ENCODE data around the gene ROR2.

Gene ROR2

DNA sequence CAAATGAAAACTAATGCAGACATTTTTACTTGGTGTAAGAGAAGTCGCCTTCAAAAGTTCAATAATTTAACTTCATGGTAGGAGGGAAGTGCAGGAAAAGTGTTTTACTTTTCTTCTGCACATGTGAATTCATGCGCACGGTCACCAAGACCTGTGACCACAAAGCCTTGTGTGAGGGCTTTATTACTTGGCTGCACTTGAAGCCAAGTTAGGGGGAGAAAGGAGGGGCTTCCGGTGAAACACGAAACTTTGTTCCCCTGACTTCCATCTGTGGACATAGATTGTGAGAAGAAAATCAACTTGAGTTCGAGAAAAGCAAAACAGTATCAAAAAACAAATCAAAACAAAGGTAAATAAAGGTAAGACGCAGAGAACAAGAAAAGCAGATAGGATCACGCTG is 239.9 kb downstream of the ROR2 start:
- DNase-seq, result peak; percentile 12

DNA sequence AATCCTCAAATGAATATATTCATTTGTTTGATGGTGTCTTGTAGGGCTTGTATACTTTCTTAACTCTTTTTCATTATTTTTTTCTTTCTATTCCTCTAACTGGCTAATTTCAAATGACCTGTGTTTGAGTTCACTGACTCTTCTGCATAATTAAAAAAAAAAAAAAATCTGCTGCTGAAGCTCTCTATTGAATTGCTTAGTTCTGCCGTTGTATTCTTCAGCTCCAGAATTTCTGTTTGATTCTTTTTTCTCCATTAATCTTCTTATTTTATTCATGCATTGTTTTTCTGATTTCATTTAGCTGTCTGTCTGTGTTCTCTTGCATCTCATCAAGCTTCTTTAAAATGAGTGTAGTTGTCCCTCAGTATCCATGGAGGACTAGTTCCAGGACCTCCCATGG is 244.6 kb downstream of the ROR2 start:
- no peak for DNase-seq

DNA sequence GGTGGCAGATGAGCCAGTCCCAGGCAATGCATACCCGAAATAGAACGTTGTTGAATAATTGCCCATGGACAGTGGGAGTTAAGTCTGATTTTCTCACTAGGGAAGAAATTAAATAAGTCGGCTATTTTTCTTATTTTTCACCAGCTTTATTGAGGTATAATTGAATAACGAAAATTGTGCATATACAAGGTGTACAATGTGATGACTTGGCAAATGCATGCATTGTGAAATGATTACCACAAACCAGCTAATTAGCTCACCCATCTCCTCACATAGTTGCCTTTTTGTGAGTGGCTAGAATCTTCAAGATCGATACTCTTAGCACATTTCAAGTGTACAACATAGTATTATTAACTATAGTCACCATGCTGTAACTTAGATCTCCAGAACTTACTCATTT is 249.6 kb downstream of the ROR2 start:
- no peak for DNase-seq

DNA sequence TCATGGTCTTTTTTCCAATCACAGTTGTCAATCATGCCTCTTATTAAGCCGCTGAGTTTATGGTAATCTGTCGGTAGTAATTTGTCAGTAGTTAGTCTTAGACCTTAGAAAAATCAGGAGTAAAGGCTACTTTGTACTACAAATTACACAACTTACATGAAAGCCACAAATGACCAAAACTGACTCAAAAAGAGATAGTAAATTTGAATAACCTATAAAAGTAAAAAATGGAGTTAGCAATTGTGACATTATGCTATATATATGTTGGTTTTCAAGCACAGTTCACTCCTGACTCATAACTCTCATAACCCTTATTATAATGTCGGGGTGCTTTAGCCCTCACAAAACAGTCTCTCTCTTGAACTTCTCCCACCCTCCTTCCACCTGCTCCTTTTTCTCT is 251.8 kb downstream of the ROR2 start:
- DNase-seq, result no peak

DNA sequence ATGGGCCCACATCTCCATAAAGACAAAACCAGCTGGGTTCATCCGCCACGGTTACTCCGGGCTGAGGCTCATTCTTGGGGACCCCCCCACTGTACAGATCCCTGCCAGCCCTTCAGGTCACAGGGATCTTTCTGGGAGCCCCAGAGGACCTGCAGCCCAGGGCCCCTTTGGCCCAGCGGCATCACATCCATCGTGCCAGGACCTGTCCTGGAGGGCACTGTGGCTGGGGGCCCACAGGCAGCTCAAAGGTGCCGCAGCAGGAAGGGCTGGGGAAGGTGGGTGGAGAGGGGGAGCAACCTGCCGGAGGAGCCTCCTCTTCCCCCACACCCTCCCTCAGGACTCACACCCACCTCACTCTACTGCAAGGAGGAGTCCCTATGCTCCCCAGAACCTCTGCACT is 252.8 kb downstream of the ROR2 start:
- no peak for DNase-seq

DNA sequence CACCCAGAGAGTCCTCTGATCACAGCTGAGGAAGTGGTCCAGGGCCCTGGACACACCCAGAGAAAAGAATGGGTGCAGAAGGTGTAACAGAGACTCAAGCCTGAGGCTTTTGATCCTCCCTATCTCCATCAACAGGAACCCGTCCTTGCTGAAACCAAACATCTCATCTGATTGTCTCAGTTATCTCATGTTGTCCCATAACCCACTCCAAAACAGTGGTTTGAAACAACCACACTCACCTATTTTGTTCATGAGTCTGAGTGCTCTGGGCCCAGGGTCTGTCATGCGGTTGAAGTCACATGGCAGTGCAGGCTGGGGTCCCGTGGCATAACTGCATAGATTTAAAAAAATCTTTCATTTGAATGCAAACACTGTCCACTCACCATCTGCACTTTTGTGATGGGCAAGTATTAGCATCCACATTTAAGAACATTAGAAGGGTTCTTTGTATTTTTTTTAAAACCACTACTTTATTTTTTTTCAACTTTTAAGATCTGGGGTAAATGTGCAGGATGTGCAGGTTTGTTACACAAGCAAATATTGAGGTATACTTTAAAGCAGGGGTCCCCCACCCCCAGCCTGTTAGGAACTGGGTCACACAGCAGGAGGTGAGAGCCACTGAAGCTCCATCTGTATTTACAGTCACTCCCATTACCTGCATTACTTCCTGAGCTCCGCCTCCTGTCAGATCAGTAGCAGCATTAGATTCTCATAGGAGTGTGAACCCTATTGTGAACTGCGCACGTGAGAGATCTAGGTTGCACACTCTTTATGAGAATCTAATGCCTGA is 255.8 kb downstream of the ROR2 start:
- DNase-seq, result no peak

DNA sequence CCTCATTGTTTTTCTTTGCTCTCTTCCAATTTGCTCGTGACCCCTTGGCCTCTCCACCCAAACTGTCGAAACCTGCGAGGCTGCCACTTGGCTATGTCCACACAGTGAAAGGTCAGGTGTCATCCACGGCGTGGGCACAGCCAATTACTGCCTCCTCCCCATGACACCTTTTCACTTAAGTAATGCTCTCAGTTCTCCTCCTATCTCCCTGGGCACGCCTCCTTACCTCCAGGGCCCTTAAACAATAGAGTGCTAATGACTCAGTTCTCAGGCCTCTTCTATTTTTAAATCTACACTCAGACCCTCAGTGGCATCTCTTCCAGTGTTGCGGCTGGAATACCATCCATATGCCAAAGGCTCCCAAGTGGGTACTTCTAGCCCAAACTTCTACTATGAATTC is 256.8 kb downstream of the ROR2 start:
- DNase-seq, result no peak

DNA sequence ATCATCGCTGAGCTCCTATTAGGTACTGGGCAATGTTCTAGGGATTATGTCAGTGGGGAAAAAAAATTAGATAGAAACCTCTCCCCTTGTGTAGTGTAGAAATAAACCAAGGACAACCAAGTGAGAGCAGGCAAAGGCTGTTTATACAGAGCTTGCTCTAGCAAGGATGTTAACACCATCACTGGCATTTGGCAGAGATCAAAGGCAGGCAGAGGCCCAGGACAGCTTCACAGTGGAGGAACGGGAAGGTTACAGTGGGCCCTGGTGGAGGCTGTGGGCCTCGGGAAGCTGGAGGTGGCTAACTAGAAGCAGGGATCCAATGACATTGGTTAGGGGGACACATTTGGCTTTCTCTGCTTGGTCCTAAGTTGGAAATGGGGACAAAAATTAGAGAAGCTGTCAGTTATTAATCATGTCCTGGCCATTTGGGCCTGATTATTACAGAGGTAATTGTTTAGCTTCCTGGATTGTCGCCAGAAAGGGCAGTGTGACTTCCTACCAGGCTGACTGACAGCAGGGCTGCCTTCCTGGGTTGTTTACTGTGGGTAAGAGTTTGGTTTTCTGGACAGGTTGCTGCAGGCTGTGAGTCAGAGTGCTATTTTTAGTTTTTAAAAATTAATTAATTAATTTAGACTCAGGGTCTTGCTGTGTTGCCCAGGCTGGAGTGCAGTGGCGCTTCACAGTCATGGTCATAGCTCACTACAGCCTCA is 259.3 kb downstream of the ROR2 start:
- no peak for DNase-seq

DNA sequence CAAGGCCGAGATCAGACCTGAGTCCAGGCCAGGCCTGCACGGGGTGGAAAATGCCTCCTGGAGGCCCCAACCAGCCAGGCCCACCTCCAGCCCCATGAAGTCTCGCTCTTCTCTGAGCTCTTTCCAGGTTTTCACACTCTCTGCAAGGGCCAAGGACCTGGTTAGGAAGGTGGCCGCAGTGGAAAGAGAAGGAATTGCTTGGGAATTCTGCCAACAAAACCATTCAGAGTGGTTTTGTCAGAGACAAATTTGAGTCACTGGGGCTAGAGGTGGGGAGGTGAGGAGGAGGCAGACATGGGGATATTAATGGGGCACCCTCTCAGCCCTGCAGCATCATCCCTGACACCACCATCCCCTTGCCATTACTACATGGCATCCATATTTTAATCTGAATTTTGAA is 261.0 kb downstream of the ROR2 start:
- DNase-seq, result no peak

DNA sequence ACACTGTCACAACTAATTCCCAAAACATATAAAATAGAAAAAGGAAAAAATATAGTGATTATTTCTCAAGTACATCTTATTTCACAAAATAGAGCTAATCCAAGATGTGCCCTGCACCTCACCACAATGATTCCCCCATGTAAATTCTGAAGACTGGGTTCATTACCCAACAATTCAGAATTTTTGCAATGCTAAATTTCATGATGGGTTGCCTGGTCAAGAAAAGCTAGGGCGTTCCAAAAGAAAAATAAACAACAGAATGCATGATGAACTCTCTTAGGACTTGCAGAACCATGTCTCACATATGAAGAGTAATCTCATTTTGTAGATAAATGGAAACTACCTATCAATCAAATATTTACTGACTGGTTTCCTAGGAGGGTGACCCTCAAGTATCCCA is 266.8 kb downstream of the ROR2 start:
- DNase-seq, result no peak

DNA sequence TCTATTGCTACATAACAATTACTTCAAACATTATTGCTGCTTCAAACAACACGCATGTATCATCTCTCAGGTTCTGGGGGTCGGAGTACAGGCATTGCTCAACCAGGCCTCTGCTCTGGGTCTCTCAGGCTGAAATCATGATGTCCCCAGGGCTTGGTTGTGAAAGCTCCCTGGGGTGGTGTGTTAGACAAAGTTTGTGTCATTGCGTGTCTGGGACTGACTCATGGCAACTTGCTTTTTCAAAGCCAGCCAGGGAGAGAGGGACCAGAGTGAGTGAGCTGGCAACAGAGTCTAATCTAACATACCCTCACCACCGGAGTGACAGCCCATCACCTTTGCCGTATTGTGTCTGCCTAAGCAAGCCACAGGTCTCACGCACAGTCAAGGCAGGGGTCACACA is 267.2 kb downstream of the ROR2 start:
- DNase-seq, result no peak

DNA sequence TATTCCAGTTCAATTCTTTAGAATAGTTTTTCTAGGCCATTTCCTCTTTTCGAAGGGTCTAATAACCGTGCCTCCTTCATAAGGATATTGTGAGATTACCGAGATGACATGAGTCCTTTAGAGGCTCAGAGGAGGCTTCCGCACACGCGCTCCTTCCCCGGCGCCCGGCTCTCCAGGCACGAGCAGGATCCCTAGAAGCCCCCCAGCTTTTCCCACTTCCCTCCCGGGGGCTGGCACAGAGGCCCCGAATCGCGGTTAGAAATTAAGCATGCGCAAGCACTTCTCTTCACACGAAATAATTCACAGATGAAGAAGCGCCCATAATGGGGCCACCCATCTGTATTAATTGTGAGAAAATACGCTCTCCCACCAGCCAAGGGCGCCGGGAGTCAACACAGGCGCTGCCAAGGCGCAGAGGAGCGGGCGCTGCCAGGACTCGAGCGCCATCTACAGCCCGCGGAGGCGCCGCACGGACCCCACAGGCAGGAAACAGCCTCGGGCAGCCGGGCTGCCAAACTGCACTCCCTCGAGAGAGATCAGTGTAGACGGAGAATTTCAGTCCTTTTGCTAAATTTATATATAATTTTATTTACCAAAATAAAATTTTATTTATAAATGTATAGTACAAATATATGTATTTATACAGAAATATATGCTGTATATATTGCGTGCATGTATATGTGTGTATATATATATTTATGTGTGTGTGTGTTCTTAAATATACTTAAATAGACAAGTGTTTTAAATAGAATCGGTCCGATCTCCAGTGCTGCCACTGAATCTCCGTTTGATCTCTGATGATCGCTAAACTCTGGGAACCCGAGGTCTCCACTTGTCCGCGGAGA is 268.3 kb downstream of the ROR2 start:
- peak; percentile 59 for DNase-seq

DNA sequence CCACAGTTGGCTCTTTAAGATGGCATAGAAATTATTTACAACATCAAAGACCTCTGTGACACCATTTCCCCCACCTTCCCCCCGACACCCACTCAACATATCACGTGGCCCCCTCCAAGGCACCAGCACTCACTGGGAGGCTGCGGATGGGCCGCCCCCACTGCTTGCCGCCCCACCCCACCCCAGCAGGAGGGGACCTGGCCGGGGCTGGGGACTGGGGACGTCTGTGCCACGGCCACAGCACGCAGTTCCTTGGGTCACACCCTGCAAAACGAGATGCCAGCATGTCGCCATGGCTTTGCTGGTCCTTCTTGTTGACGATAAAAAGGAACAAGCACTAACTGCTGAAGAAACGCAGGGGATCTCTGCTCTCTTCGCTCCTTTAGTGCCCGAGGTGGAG is 269.0 kb downstream of the ROR2 start:
- no peak for DNase-seq

DNA sequence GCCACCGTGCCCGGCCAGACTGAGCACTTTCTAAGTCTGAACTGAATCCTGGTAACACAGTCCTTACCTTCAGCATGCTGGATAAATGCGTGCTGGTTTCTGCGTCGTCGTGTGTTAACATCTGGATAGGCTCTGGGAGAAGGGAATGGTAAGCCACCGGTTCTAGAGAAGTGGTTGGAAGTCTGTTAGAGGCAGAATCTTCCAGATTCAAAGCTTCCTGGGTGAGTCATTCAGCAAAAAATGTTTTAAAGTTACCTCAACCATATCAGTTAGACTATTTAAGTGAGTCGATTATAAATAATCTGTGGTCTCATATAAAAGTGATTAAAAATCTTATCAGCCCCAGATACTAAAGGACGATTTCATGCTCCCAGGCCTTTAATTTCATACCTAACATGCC is 269.9 kb downstream of the ROR2 start:
- DNase-seq, result no peak

DNA sequence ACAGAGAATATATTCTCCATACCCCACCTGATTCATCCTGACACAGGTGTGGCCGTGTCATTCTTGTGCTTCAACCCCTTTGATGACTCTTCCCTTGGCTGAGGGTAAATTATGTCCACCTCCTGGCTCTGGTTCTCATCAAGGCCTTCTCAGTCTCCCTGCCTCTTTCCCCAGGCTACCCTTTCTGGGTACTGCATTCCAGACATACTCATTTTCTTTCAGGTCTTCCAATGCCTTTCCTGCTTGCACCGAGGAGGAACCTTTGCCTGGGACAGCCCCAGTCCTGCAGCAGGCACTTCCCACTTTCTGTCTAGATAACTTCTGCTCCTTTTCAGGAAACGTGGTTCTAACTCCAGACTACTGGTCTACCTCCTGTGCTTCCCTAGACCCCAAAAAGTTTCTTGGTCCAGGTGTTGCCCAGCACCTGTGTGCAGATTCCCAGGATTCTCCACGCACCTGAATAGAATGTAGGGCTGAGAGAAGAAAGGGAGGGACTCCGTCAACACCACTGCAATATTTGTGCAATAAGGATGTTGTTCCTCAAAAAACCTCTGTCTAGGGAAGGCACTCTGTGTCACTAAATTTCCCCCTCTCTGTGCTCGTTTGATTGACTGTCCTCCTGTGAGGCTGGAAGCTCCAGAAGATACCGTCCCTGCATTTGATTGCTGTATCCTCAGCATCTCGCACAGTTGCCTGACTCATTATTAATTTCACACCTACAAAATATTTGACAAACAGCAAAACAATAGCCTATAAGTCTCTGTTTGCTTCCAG is 271.0 kb downstream of the ROR2 start:
- DNase-seq, result no peak

DNA sequence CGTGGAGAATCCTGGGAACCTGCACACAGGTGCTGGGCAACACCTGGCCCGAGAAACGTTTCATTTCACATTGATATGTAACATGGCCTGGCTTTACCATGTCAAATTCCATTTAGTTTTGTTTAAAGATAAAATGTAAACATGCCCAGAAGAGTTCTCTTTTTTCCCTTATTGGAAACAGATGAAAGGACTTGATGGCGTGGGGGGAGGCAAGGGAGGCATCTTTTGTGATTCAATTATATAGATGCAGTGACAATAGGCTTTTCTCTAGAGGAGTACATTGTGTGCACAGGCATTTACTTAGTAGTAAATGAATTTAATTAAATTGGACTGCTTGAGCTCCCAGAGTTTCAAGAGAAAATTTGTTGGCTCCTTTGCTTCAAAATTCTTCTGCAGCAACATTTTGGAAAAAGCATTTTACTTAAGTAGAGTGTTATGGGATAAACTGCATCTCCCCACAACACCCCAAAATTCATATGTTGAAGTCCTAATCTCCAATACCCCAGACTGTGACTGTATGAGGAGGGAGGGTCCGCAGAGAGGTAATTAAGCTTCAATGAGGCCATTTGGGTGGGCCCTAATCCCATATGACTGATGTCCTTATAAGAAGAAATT is 272.1 kb downstream of the ROR2 start:
- no peak for DNase-seq

DNA sequence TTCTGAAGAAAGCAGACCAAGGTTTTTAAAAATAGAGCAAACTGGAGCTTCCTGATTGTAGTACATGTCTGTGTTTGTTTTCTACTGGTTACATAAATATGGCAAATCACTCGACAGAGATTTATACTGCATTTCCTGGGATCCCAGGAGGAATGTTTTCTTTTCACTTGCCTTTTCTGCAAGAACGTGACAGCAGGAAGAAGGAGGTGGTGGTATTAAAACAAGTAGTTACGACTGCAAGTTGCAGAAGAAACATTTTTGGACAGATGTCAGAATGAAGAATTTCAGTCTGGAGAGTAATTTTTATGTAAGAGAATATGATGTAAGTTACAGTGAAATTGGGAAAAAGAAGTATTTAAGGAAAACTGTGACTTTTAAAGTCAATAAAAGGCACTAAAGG is 272.7 kb downstream of the ROR2 start:
- DNase-seq, result no peak

DNA sequence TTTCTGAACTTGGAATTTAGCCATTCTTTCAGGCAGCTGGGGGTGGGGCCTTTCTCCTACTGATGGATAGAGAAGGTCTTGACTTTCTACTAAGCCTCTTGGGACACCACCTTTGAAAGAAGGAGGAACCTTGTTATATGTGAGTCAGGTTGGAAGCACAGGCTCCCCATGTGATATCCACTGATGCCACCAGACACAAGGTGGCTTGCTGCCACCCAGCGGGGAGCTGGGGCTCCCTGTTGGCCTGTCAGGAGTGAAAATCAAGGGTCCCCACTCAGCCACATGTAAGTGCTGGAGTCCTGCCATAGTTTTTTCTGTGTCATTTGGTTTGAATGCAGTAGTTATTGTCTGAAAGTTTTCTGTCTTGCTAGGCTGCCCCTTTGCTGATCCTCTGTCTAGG is 274.0 kb downstream of the ROR2 start:
- no peak for DNase-seq

DNA sequence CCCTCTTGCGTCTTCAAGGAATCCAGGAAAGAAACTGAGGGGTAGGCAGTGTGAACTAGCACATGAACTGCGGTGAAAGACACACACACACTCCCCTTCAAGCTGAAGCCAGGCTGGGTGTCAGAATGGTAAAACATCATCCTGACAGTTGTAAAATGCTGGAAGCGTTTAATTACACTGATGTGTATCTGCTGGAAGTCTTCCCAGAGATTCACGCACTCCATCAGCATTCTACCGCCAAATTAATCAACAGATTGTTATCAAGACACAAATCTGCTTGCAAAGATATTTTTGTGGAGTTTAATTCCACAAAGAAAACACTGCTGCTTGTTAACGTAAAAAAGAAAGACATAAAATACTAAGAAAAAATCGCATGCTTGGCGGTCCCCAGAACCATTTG is 285.4 kb downstream of the ROR2 start:
- DNase-seq, result no peak

DNA sequence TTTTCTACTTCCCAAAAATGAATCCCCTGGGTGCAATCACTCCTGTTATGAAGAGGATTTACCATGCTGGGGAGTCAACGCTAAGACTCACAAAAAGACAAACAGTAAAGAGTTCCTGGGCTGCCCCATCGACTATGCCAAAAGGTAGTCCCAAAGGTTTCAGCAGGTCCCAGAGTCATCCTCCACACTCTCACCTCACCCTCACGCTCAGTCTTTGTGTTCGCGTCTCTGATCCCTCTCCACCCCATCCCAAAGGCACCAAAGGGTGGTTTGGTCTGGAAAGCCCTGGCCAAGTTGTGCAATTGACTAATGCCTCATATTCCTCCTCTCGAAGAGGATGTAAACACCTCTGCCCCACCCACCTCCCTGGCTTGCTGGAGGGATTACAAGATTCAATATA is 286.2 kb downstream of the ROR2 start:
- no peak for DNase-seq

DNA sequence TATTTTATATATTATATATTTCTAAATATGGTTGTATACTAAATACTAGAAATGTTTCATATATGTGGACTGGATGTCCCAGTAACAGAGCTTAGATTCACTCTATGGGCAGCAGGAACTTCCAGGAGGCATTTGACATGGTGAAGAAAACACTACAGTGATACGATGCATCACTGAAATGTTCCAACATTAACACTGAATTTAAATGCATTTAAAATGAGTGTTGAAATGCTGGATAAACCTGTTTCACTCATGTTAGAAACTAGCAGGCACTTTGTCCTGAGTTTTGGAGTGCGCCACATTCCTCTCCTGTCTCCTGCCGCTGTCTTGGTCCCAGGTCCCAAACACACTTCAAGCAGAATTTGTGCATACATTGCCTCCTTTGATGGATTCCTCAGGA is 288.6 kb downstream of the ROR2 start:
- DNase-seq, result no peak

DNA sequence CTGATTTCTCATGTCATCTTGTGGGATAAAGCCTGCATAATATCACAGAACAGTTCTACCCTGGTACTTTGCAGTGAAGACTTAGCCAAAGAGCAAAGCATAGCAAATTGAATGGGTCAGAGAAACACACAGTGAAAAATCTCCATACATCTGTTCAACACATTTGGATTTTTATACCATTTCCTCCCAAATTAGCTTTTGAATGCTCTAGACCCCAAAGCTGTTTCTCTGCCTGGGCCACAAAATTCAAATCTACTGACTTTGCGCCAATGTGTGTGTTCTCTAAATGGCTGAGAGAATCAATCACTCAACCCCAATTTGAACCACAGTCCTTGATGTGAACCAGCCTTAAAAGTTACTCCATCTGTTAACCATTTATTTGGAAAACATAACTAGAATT is 289.5 kb downstream of the ROR2 start:
- no peak for DNase-seq

All from GDM1 (cell line).